ENCODE measurements around the gene ZNF831. TPM values are rescaled to one million over a fixed set of nuclear protein-coding genes. Genes with fewer than 3 reads are reported as not detected.

Gene ZNF831
- total RNA-seq, 4 donors from 2014 or later, result 0.20 to 0.30 (median 0.24) TPM

DNA sequence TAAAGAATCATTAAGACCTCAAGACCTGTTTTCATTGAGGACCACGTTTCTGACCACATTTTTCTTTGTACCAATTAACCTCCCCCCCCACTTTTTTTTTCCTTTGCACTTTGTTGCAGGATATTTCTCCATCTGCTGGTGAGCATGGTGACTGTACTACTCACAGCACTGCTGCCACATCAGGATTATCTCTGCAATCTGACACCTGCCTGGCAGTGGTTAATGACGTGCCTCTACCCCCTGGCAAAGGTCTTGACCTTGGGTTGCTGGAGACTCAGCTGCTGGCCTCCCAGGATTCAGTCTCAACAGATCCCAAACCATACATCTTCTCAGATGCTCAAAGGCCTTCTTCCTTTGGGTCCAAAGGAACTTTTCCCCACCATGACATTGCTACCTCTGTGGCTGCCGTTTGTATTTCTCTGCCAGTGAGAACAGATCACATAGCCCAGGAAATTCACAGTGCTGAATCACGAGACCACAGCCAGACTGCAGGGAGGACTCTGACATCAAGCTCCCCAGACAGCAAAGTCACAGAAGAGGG, 90.2 kb downstream of the ZNF831 start:
- TF ChIP-seq POLR2A (IDR thresholded peaks at IDR 0.05), result no peak
- WGBS, 2 donors, result 22 to 28% methylated on average over 4 of the region's 4 CpGs
- H3K4me3 ChIP-seq (ENCODE audit: low read depth, poor library complexity, severe bottlenecking), result no peak overlapping the region
- no peak for DNase-seq (ENCODE audit: low spot score in 2 of 2)
- intact Hi-C loops (cut with DNase I; ENCODE audit: low total_unique reads), result no loop called here

DNA sequence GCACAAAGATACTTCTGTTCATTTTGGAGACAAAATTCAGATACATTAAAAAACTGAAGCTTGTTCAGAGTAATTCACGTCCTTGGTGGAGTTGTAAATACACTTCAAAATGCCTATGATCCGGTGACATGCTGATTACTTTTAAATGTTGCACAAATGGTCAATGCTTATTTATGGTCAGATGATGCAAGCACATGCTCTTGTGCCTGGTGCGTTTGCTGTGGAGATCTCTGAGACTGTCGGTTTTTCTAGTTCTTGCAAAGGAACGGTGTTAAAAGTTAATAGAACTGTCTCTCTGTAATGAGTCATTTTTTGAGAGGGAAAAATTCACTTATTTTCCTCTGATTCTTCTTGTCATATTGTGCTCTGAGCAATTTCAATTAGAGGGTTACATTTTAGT, 91.6 kb downstream of the ZNF831 start:
- 81 to 86% methylated on average over 5 of the region's 5 CpGs for WGBS, 2 donors
- intact Hi-C loops (cut with DNase I; ENCODE audit: low total_unique reads), result no loop called here
- DNase-seq (ENCODE audit: low spot score in 2 of 2), result no peak
- H3K4me3 ChIP-seq (ENCODE audit: low read depth, poor library complexity, severe bottlenecking), result no peak overlapping the region
- no peak for TF ChIP-seq POLR2A (IDR thresholded peaks at IDR 0.05)
- TF ChIP-seq, protein P1, sequence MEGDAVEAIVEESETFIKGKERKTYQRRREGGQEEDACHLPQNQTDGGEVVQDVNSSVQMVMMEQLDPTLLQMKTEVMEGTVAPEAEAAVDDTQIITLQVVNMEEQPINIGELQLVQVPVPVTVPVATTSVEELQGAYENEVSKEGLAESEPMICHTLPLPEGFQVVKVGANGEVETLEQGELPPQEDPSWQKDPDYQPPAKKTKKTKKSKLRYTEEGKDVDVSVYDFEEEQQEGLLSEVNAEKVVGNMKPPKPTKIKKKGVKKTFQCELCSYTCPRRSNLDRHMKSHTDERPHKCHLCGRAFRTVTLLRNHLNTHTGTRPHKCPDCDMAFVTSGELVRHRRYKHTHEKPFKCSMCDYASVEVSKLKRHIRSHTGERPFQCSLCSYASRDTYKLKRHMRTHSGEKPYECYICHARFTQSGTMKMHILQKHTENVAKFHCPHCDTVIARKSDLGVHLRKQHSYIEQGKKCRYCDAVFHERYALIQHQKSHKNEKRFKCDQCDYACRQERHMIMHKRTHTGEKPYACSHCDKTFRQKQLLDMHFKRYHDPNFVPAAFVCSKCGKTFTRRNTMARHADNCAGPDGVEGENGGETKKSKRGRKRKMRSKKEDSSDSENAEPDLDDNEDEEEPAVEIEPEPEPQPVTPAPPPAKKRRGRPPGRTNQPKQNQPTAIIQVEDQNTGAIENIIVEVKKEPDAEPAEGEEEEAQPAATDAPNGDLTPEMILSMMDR (IDR thresholded peaks at IDR 0.05), result no peak

DNA sequence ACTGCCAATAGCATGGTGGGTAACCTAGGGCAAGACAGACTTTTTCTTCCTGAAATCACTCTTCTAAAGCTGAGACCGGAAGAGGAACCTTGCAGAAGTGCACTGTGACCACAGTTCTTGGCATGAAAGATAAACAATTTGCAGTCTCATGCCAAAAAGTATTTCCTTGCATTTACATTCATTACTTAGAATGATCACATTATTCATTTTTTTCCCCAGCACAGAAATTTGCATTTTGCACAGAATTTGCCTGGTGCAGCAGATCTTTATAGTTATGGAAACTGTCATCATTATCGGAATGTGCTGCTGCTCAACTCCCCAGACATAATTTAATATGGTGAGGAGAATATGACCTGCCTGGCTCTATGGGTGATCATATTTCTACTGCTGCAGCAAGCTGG, 94.6 kb downstream of the ZNF831 start:
- DNase-seq (ENCODE audit: low spot score in 2 of 2), result no peak
- H3K4me3 ChIP-seq (ENCODE audit: low read depth, poor library complexity, severe bottlenecking), result no peak overlapping the region
- no peak for TF ChIP-seq POLR2A (IDR thresholded peaks at IDR 0.05)
- TF ChIP-seq, protein P1 (IDR thresholded peaks at IDR 0.05), result no peak
- intact Hi-C loops (cut with DNase I; ENCODE audit: low total_unique reads), result no loop called here
- 59 to 62% methylated on average over 2 of the region's 2 CpGs for WGBS, 2 donors

DNA sequence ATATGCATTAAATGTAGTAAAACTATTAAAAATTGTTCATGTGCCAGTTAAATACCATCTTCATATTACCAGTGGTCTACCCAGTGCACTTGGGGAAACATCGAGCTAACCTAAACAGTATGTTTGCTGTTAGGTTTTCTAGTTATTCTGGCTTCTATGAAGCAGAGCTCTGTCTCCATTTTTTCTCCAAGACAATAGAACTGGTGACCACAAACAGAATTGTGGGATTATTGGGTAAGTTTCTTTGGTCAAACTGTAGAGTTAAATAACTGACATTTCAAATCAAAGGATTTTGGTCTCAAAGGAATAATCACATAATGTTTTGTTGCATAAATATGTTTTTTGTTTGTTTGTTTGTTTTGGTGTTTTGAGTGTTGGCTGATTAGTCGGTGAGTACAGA, 96.3 kb downstream of the ZNF831 start:
- DNase-seq (ENCODE audit: low spot score in 2 of 2), result no peak
- no peak for TF ChIP-seq POLR2A (IDR thresholded peaks at IDR 0.05)
- TF ChIP-seq, protein P1 (IDR thresholded peaks at IDR 0.05), result no peak
- 64 to 74% methylated on average over 2 of the region's 2 CpGs for WGBS, 2 donors
- intact Hi-C loops (cut with DNase I; ENCODE audit: low total_unique reads), result no loop called here
- no peak overlapping the region for H3K4me3 ChIP-seq (ENCODE audit: low read depth, poor library complexity, severe bottlenecking)

DNA sequence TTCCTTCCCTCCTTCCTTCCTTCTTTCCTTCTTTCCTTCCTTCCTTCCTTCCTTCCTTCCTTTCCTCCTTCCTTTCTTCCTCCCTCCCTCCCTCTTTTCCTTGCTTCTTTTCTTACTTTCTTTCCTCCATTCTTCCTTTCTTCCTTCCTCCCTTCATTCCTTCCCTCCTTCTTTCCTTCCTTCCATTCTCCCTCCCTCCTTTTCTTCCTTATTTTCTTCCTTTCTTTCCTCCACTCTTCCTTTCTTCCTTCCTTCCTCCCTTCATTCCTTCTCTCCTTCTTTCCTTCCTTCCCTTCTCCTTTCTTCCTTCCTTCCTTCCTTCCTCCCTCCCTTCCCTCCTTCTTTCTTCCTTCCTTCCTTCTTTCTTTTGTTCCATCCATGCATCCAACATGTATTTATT, 101.7 kb downstream of the ZNF831 start:
- no peak for DNase-seq (ENCODE audit: low spot score in 2 of 2)
- intact Hi-C loops (cut with DNase I; ENCODE audit: low total_unique reads), result no loop called here
- no peak for TF ChIP-seq POLR2A (IDR thresholded peaks at IDR 0.05)
- TF ChIP-seq, protein P1 (IDR thresholded peaks at IDR 0.05), result no peak
- no peak overlapping the region for H3K4me3 ChIP-seq (ENCODE audit: low read depth, poor library complexity, severe bottlenecking)

DNA sequence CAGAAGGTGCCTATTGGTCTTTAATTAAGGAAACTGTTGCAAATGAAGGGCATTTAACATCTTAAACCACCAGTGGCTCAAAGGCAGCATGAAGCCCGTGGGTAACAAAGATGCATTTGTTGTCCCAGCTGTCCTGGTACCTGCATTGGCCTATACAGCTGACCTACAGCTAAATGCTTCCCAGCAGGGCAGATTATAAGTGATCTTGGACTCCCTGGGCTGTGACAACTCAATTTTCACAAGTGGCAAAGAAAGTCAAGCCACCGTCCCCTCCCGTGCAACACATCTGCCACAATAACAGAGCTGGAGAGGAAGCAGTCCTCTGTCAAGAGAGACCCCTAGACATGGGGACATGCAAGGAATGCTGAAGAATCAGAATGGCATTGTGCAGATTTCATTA, 105.2 kb downstream of the ZNF831 start:
- intact Hi-C loops (cut with DNase I; ENCODE audit: low total_unique reads), result no loop called here
- 58 to 78% methylated on average over 3 of the region's 3 CpGs for WGBS, 2 donors
- no peak for TF ChIP-seq POLR2A (IDR thresholded peaks at IDR 0.05)
- TF ChIP-seq, protein P1 (IDR thresholded peaks at IDR 0.05), result no peak
- H3K4me3 ChIP-seq (ENCODE audit: low read depth, poor library complexity, severe bottlenecking), result no peak overlapping the region
- DNase-seq (ENCODE audit: low spot score in 2 of 2), result no peak

All from lower leg skin (tissue), 4 donors.